HG02840 (cell line): Measurements from ENCODE around the gene ADARB2.

Experiments
- ATAC-seq: cut with Tn5 transposase; IDR thresholded peaks from one replicate; pipeline ENCODE4 v1.9.1; 2021; ENCODE audit warnings: mild to moderate bottlenecking, moderate library complexity, moderate number of reproducible peaks; ENCODE audit not compliant: unreplicated experiment, low FRiP score

Gene ADARB2

GRCh38 chr10:1575481-1576244 lies 161.7 kb downstream of the ADARB2 start:
- no peak for ATAC-seq

GRCh38 chr10:1574719-1575118 lies 162.6 kb downstream of the ADARB2 start:
- no peak for ATAC-seq

GRCh38 chr10:1573981-1574380 lies 163.3 kb downstream of the ADARB2 start:
- no peak for ATAC-seq

- no peak for ATAC-seq
Measured at GRCh38 chr10:1573334-1573969, 163.9 kb downstream of the ADARB2 start.

- no peak for ATAC-seq
Measured at GRCh38 chr10:1572519-1573333, 164.6 kb downstream of the ADARB2 start.

GRCh38 chr10:1571587-1572237 lies 165.6 kb downstream of the ADARB2 start:
- no peak for ATAC-seq

- no peak for ATAC-seq
Measured at GRCh38 chr10:1570416-1571051, 166.8 kb downstream of the ADARB2 start.

GRCh38 chr10:1569208-1569607 lies 168.1 kb downstream of the ADARB2 start:
- no peak for ATAC-seq

- ATAC-seq = no peak
Measured at GRCh38 chr10:1567742-1568495, 169.4 kb downstream of the ADARB2 start.

- no peak for ATAC-seq
Measured at GRCh38 chr10:1567152-1567551, 170.2 kb downstream of the ADARB2 start.

GRCh38 chr10:1564791-1565190 lies 172.5 kb downstream of the ADARB2 start:
- ATAC-seq = no peak

GRCh38 chr10:1563028-1563427 lies 174.3 kb downstream of the ADARB2 start:
- no peak for ATAC-seq

- ATAC-seq = no peak
Measured at GRCh38 chr10:1561731-1562337, 175.5 kb downstream of the ADARB2 start.

- ATAC-seq = no peak
Measured at GRCh38 chr10:1560535-1561192, 176.7 kb downstream of the ADARB2 start.

GRCh38 chr10:1559761-1560160 lies 177.6 kb downstream of the ADARB2 start:
- ATAC-seq = no peak

- ATAC-seq = no peak
Measured at GRCh38 chr10:1559311-1559710, 178.0 kb downstream of the ADARB2 start.

- ATAC-seq = no peak
Measured at GRCh38 chr10:1558906-1559305, 178.4 kb downstream of the ADARB2 start.

GRCh38 chr10:1557081-1557480 lies 180.2 kb downstream of the ADARB2 start:
- no peak for ATAC-seq

GRCh38 chr10:1556496-1556895 lies 180.8 kb downstream of the ADARB2 start:
- no peak for ATAC-seq
